Measurements from ENCODE around the gene PLA2G2D. TPM values are rescaled to one million over a fixed set of nuclear protein-coding genes. Genes with fewer than 3 reads are reported as not detected.

The PLA2G2D gene
- total and polyA plus RNA-seq, 2 experiments from 2014 or later: not detected

- H3K79me2 ChIP-seq (replicated peaks; ENCODE audit: insufficient read depth): no peaks in the 10 kb centered on the region
- no peaks in the 10 kb centered on the region for H3K36me3 ChIP-seq (ENCODE audit: insufficient read depth)
- no peaks in the 10 kb centered on the region for H3K27me3 ChIP-seq (ENCODE audit: insufficient read depth)
- no peaks in the 10 kb centered on the region for H3K9me2 ChIP-seq (ENCODE audit: insufficient read depth)
- no peak overlapping the region for H2AFZ ChIP-seq
- no peaks in the 10 kb centered on the region for H3K4me1 ChIP-seq (ENCODE audit: insufficient read depth)
- Mint-ChIP-seq H3K27ac (no peak overlapping the region), H3K36me3 (ENCODE audit: low read depth) (peaks cover 4% of the 10 kb centered on the region; the same call in 1 of the 3 replicates), H3K27me3 (ENCODE audit: insufficient read depth, low read depth, poor library complexity) (peaks cover 3% of the 10 kb centered on the region), H3K4me1 (0 out of 3 replicates have a peak, but pooled peaks cover 2% of the 10 kb centered on the region), H3K9me3 (peaks cover 5% of the 10 kb centered on the region; the same call in 2 of the 3 replicates), H3K4me3 (no peak overlapping the region)
- H4K20me1 ChIP-seq (replicated peaks; ENCODE audit: insufficient read depth): no peaks in the 10 kb centered on the region
- no peak overlapping the region for H3K4me3 ChIP-seq
- no peak overlapping the region for H3K4me2 ChIP-seq
- H3F3A ChIP-seq (replicated peaks; ENCODE audit: low read depth): no peaks in the 10 kb centered on the region
- H3K27ac ChIP-seq (ENCODE audit: low read depth): no peak overlapping the region
- ATAC-seq (no peak), DNase-seq (ENCODE audit: low spot score) (no peak)
- no peak for TF ChIP-seq JUNB (IDR thresholded peaks at IDR 0.05; ENCODE audit: unreplicated experiment)
- no peak for TF ChIP-seq ETS1 (IDR thresholded peaks at IDR 0.05)
- TF ChIP-seq EZH2phosphoT487 (IDR thresholded peaks at IDR 0.05; ENCODE audit: unreplicated experiment): no peak
- TF ChIP-seq ZNF331 (CRISPR knock-in tag; IDR thresholded peaks at IDR 0.05; ENCODE audit: low read depth): no peak
- TF ChIP-seq, protein P1, sequence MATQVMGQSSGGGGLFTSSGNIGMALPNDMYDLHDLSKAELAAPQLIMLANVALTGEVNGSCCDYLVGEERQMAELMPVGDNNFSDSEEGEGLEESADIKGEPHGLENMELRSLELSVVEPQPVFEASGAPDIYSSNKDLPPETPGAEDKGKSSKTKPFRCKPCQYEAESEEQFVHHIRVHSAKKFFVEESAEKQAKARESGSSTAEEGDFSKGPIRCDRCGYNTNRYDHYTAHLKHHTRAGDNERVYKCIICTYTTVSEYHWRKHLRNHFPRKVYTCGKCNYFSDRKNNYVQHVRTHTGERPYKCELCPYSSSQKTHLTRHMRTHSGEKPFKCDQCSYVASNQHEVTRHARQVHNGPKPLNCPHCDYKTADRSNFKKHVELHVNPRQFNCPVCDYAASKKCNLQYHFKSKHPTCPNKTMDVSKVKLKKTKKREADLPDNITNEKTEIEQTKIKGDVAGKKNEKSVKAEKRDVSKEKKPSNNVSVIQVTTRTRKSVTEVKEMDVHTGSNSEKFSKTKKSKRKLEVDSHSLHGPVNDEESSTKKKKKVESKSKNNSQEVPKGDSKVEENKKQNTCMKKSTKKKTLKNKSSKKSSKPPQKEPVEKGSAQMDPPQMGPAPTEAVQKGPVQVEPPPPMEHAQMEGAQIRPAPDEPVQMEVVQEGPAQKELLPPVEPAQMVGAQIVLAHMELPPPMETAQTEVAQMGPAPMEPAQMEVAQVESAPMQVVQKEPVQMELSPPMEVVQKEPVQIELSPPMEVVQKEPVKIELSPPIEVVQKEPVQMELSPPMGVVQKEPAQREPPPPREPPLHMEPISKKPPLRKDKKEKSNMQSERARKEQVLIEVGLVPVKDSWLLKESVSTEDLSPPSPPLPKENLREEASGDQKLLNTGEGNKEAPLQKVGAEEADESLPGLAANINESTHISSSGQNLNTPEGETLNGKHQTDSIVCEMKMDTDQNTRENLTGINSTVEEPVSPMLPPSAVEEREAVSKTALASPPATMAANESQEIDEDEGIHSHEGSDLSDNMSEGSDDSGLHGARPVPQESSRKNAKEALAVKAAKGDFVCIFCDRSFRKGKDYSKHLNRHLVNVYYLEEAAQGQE (IDR thresholded peaks at IDR 0.05; ENCODE audit: unreplicated experiment): no peak
- no peak for TF ChIP-seq POLR2AphosphoS5 (IDR thresholded peaks at IDR 0.05; ENCODE audit: low read depth)
- TF ChIP-seq, protein P2, sequence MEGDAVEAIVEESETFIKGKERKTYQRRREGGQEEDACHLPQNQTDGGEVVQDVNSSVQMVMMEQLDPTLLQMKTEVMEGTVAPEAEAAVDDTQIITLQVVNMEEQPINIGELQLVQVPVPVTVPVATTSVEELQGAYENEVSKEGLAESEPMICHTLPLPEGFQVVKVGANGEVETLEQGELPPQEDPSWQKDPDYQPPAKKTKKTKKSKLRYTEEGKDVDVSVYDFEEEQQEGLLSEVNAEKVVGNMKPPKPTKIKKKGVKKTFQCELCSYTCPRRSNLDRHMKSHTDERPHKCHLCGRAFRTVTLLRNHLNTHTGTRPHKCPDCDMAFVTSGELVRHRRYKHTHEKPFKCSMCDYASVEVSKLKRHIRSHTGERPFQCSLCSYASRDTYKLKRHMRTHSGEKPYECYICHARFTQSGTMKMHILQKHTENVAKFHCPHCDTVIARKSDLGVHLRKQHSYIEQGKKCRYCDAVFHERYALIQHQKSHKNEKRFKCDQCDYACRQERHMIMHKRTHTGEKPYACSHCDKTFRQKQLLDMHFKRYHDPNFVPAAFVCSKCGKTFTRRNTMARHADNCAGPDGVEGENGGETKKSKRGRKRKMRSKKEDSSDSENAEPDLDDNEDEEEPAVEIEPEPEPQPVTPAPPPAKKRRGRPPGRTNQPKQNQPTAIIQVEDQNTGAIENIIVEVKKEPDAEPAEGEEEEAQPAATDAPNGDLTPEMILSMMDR (conservative IDR thresholded peaks at IDR 0.05; ENCODE audit: low read depth in 2 of 2): no peak
- TF ChIP-seq EZH2 (IDR thresholded peaks at IDR 0.05; ENCODE audit: low read depth, unreplicated experiment): no peak
- TF ChIP-seq CREB1 (CRISPR knock-in tag; IDR thresholded peaks at IDR 0.05; ENCODE audit: low read depth): no peak
- TF ChIP-seq, protein P3, sequence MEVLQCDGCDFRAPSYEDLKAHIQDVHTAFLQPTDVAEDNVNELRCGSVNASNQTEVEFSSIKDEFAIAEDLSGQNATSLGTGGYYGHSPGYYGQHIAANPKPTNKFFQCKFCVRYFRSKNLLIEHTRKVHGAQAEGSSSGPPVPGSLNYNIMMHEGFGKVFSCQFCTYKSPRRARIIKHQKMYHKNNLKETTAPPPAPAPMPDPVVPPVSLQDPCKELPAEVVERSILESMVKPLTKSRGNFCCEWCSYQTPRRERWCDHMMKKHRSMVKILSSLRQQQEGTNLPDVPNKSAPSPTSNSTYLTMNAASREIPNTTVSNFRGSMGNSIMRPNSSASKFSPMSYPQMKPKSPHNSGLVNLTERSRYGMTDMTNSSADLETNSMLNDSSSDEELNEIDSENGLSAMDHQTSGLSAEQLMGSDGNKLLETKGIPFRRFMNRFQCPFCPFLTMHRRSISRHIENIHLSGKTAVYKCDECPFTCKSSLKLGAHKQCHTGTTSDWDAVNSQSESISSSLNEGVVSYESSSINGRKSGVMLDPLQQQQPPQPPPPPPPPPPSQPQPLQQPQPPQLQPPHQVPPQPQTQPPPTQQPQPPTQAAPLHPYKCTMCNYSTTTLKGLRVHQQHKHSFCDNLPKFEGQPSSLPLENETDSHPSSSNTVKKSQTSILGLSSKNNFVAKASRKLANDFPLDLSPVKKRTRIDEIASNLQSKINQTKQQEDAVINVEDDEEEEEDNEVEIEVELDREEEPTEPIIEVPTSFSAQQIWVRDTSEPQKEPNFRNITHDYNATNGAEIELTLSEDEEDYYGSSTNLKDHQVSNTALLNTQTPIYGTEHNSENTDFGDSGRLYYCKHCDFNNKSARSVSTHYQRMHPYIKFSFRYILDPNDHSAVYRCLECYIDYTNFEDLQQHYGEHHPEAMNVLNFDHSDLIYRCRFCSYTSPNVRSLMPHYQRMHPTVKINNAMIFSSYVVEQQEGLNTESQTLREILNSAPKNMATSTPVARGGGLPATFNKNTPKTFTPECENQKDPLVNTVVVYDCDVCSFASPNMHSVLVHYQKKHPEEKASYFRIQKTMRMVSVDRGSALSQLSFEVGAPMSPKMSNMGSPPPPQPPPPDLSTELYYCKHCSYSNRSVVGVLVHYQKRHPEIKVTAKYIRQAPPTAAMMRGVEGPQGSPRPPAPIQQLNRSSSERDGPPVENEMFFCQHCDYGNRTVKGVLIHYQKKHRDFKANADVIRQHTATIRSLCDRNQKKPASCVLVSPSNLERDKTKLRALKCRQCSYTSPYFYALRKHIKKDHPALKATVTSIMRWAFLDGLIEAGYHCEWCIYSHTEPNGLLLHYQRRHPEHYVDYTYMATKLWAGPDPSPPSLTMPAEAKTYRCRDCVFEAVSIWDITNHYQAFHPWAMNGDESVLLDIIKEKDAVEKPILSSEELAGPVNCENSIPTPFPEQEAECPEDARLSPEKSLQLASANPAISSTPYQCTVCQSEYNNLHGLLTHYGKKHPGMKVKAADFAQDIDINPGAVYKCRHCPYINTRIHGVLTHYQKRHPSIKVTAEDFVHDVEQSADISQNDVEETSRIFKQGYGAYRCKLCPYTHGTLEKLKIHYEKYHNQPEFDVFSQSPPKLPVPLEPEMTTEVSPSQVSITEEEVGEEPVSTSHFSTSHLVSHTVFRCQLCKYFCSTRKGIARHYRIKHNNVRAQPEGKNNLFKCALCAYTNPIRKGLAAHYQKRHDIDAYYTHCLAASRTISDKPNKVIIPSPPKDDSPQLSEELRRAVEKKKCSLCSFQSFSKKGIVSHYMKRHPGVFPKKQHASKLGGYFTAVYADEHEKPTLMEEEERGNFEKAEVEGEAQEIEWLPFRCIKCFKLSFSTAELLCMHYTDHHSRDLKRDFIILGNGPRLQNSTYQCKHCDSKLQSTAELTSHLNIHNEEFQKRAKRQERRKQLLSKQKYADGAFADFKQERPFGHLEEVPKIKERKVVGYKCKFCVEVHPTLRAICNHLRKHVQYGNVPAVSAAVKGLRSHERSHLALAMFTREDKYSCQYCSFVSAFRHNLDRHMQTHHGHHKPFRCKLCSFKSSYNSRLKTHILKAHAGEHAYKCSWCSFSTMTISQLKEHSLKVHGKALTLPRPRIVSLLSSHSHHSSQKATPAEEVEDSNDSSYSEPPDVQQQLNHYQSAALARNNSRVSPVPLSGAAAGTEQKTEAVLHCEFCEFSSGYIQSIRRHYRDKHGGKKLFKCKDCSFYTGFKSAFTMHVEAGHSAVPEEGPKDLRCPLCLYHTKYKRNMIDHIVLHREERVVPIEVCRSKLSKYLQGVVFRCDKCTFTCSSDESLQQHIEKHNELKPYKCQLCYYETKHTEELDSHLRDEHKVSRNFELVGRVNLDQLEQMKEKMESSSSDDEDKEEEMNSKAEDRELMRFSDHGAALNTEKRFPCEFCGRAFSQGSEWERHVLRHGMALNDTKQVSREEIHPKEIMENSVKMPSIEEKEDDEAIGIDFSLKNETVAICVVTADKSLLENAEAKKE (CRISPR knock-in tag; IDR thresholded peaks at IDR 0.05): no peak
- TF ChIP-seq NANOG (IDR thresholded peaks at IDR 0.05; ENCODE audit: borderline replicate concordance): no peak
- TF ChIP-seq ZNF114 (CRISPR knock-in tag; IDR thresholded peaks at IDR 0.05): no peak
- no peak for TF ChIP-seq STAT1 (IDR thresholded peaks at IDR 0.05; ENCODE audit: unreplicated experiment)
These were observed 24.0 kb upstream of the PLA2G2D start for GRCh38 chr1:20143318-20143717.

Data from GM23338 (cell line).